NCI-H1694 treated with DMSO at 0.1 percent for 48 hours (cell line): Measurements from ENCODE around the gene PRDM11.

Experiments used
- DNase-seq: peaks from one replicate; lab custom pipeline; 2025; lab: John Stamatoyannopoulos, UW

Gene PRDM11

DNA sequence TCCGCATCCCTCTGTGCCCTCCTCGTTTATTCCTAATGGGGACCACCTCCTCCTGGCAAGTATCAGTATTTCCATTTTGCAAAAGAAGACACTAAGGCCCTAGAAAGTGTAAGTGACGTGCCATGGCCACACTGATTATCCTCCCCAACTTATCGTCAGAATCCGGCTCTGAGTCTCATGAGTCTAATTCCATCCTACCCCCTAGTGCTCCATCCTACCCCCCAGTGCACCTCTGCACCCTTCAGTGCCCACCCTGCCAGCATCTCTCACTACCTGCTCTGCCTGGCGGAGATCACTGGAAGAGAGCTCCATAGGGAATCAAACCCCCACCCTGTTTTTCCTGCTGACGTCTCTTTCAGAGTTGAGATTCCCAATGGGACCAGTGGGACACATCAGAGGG, 31.8 kb downstream of the PRDM11 start:
- no peak for DNase-seq

DNA sequence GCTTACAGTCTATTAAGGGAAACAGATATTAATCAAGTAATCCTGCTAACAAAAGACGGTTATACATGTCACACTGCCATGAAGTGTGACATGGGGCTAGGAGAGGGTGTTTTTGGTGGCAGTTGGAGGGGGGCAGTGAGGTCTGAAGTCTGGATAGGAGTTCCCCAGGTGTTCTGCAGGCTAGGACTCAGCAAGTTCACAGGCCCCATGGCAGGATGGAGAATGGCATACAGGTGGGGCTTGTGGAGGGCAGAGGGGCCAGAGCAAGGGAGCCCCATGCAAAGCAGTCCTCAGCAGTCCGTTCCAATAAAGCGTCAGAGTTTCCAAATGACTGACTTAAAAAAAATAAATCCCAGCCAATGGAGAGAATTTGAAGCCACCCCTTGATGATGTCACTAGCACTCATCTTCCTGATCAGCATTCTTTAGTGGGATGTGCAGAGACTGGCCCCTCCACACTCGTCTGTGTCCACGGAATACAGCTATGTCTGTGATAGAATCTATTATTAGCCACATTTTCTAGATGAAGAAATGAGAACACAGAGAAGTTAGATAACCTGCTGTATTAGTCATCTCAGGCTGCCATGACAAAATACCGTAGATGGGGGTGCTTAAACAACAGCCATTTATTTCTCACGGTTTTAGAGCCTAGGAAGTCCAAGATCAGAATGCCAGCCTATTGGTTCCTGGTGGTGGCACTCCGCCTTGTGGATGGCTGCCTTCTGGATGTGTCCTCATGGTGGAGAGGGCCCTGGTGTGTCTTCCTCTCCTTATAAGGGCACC, 32.6 kb downstream of the PRDM11 start:
- no peak for DNase-seq

DNA sequence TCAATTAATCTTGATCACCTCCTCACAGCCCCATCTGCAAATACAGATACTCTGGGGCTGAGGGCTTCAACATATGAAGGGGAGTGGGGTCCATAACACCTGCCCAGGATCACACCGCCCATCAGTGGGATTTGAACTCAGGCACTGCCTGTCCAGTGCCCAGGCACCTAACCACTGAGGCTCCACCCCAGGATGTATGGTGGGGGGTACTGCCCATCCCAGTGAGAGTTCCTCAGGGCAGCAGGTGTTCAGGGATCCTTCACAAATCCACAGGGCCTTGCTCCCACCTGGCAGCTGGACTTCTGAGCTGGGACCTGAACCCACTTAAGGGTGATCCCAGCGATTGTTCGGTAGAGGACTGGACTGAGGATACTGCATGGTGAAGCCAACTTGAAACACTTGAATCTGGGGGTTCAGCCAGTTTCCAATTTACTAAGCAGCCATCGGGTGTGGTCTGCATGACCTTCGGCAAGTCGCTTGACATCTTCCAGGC, 33.3 kb downstream of the PRDM11 start:
- DNase-seq = no peak

DNA sequence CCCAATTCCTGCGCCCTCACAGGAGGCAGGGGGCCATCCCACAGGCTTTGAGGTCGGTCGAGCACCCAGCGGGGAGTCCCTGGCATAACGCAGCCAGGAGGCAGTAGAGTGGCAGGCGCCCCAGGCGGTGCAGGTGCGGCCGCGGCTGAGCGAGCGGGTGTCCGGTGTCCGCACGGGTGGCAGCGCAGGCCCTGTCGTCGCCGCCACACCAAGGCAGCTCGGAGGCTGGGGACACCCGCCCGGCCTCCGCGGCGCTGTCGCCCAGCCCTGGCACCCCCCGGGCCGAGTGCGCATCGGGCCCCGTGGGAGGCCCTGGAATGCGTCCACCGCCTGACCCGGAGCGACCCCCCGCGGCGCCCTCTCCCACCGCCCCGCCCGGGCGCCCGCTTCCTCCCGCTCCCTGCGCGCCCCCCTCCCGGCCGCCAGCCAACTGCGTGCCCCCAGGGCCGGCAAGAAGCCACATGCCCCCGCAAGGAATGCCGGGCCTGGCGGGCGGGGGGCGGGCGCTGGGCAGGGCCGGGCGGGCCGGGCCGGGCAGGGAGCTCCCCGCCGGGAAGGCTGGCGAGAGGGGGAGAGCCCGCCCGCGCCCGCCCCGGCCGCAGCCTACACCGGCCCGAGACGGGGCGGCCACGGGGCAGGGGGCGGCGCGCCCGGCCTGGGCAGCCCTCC, 33.9 kb downstream of the PRDM11 start:
- DNase-seq = no peak

DNA sequence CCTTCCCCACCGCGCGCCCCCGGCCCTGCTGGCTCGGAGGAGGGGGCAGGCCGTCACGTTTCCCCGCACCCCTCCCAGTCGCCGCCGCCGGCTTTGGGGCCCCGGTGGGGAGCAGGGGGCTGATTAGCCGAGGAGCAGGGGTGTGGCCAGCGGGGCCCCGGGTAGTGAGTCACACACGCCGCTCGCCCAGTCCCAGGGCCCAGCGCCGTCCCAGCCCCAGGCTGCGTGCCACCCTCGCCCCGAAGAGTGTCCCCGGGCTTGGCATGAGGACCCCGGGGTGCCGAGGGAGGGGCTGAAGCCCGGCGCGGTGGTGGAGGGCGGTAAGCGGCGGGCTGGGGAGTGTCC, 34.4 kb downstream of the PRDM11 start:
- DNase-seq = no peak

DNA sequence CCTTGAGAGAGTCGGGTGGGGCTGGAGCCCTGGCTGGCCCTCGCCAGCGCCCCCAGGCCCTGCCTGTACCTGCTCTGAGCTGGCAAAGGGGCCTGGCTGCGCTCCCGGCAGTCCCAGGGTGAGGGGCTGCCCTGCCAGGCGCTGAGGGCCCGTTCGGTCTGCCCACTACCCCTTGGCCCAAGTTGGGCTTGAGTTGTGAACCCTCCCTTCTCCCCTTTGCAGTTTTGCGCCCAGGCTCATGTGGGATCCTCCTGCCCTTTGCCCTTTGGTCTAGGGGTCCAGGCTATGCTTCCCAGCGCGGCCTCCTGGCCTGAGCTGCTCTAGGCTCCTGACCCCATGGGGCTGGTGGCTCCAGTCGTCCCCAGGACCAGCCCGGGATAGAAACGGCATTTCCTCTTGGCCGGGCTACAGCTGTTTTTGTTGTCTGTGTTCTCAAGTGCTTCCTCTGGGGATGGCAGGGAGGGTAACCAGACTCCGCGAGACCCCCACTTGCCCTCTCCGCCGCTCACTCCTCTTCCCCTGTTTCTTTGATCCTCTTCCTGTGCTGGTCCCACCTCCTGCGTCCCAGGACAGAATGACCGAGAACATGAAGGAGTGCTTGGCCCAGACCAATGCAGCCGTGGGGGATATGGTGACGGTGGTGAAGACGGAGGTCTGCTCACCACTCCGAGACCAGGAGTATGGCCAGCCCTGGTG, 34.9 kb downstream of the PRDM11 start:
- DNase-seq = no peak

DNA sequence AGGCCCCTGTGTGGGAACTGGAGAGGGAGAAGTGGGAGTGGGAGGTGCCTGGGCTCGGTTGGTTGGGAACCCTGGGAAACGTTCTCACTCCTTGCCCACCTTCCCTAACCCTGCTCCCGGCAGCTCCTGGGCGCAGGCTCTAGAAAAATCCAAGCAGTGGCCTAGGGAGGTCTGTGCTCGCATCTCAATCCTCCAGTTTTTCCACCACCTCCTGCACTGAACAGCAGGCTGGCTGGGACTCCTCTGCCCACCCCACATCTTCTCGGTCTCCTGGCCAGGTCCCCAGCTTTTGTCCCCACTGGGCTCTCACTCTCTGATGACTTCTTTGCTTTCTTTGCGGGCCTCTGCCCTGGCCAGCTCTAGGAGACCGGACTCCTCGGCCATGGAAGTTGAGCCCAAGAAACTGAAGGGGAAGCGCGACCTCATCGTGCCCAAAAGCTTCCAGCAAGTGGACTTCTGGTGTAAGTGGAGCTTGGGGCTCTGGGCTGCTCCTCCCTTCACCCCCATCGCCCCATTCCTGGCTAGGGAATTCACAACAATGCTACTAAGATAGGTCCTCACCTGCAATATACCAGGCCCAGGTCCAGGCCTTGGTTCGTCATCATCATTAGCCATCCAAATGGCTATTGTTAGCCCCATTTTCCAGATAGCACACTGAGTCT, 35.6 kb downstream of the PRDM11 start:
- no peak for DNase-seq

DNA sequence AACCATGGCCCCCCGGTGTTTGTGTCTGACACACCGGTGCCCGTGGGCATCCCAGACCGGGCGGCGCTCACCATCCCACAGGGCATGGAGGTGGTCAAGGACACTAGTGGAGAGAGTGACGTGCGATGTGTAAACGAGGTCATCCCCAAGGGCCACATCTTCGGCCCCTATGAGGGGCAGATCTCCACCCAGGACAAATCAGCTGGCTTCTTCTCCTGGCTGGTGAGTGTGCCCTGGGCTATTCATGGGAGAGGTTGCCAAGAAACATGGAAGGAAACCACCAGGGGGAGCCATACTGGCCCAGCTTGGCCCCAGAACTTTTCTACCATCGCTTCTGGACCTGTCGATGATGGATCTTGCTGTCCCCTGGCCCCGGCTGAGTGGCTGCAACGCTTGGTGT, 36.5 kb downstream of the PRDM11 start:
- no peak for DNase-seq

DNA sequence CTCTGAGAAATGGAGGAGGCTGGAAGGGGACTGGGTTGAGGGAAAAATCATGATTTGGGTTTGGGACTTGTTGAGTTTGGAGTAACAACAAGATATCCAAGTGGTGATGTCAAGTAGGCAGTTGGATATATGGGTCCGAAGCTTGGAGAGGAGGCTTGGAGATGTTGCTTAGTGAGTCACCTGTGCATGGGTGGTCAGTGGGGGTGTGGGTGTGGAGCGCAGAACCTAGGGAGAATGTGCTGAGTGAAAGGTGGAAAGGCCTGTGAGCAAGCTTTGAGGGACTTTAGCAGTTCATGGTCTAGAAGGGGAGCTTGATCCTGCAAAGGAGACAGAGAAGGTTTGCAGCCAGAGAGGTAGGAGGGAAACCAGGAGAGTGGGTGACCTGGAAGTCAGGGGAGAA, 38.2 kb downstream of the PRDM11 start:
- DNase-seq = no peak

DNA sequence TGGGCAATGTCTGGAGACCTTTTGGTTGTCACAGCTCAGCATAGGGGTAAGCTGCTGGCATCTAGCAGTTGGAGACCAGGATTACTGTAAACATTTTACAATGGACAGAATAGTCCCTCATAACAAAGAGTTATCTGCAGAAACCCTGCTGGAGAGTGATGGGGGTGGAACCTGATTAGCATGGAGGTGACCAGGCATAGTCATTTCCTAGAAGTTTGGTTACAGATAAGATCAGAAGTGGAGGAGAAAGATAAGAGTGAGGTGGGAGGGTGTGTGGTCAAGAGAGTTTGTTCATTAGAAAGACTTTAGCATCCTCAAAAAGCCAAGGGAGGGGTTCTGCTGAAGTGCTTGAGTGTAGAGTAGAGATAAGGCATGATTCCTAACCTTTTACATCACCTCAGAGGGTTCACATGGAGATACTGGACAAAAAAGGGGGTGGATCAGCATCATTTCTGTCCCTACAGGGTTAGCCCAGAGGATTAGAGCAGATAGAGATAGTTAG, 38.8 kb downstream of the PRDM11 start:
- DNase-seq = no peak

DNA sequence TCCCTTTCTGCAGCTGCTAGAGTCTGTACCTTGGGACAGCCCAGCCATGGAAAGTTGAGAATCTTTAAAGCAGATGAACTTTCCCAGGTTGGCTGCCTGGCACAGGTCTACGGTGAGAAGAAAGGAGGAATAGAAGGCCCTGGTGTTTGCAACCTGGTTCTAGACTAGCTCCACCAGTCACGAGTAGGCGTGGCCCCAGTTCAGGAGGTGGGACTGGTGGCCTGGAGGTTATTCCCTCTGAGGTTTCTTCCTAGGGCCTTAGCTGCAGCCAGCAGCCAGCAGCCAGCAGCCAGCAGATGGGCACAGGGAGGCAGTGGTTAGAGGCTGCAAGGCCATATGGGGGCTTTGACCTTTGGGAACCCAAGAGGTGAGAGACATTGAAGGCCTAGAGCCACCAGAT, 40.9 kb downstream of the PRDM11 start:
- DNase-seq = no peak

DNA sequence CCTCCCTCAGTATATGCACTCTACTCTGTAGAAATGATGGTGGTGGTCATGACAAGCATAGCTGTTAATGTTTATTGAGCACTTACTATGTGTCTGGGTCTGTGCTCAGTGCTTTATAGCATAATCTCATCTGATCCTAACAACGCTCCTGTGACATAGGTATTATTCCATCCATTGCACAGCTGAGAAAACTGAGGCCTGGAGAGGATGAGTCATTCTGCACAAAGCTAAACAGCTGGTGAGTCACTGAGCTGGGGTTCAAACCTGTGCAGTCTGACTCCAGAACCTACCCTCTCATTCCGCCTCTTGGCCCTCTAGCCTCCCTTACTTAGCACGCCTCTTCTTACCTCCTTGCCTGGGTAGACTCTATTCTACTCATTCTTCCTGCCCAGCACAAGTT, 41.7 kb downstream of the PRDM11 start:
- DNase-seq = no peak

DNA sequence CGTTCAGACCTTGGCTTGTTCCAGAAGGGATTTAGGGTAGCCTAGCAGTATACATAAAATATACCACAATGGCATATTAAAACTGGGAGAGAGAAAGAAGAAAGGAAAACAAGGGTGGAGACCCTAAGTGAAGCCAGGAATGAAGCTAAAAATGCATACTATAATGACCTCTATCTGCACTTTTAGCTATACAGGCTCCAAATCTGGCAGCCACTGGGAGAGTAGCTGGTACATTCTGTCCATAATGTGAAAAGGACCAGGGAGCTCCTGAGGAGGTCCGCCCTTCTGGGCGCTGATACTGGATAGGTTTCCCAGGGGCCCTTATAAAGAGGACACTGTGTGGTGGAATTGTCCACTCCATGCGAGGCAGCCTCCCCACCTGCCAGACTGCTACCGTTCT, 42.8 kb downstream of the PRDM11 start:
- no peak for DNase-seq

DNA sequence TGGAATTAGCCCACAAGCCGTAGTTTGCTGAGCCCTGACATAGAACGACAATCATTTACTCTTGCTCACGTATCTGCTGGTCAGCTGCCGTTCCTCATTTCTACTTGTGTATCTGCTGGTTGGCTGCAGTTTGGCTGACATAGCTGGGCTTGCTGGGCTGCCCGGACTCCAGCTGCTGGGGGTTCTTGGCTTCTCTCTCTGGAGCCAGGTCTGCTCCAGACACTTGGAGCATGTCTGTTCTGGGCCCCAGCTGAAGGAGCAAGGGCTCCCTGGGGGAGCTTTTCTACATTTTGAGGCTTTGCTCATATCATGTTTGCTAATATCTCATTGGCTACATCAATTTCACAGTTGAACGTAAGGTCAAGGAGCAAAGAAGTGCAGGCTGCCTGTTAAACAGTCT, 47.3 kb downstream of the PRDM11 start:
- no peak for DNase-seq

DNA sequence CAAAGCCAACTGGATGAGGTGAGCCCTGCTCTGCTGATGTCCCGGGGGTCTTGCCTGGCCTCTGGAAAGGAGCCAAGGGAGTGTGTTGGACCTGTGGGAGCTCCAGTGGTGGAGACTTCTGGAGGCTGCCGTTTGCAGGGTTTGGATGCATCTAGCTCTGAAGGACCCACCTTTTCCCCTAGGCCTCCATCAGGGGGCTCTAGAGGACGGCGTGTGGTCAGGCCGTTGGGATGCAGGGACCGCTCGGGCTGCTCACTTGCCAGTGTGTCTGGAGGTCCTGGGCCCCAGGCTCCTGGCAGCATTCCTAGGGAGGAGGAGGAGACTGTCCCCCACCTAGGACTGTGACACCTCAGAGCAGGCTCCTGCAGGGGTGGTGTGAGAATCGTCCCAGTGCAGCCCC, 58.3 kb downstream of the PRDM11 start:
- DNase-seq = no peak

DNA sequence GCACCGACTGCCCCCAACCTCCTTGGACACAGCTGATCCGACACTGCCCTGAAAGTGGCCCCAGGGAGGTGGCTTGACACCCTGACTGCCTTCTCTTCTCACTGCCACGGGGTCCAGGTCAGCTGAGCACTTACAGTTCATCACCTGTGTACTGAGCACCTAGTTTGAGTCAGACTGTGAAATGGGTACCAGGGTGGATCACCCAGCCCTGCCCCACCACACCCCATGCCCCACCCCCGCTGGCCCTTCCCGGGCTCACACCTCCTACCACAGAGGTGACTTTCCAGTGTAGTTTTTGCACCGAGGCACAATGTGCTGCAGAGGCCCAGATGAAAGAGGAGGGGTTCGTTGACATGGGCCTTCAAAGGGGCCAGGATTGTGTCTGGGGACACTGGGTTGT, 59.5 kb downstream of the PRDM11 start:
- no peak for DNase-seq

DNA sequence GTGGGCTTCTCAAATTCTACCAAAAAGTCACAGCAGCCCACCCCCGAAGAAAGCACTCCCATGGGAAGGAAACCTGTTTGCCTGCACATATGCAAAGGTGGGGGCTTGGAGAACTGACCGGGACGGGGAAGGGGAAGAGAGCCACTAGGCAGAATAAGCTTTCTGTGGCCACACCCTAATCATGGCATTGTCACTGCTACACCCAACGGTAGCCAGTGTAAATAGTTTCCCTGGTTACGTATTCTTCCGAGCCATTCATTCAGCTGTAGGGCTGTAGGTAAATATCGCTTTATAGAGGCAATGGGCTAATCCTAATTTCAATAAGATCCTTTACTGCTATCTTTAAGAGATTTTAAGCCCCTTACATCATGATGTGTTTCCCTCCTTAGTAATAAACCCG, 61.7 kb downstream of the PRDM11 start:
- no peak for DNase-seq

DNA sequence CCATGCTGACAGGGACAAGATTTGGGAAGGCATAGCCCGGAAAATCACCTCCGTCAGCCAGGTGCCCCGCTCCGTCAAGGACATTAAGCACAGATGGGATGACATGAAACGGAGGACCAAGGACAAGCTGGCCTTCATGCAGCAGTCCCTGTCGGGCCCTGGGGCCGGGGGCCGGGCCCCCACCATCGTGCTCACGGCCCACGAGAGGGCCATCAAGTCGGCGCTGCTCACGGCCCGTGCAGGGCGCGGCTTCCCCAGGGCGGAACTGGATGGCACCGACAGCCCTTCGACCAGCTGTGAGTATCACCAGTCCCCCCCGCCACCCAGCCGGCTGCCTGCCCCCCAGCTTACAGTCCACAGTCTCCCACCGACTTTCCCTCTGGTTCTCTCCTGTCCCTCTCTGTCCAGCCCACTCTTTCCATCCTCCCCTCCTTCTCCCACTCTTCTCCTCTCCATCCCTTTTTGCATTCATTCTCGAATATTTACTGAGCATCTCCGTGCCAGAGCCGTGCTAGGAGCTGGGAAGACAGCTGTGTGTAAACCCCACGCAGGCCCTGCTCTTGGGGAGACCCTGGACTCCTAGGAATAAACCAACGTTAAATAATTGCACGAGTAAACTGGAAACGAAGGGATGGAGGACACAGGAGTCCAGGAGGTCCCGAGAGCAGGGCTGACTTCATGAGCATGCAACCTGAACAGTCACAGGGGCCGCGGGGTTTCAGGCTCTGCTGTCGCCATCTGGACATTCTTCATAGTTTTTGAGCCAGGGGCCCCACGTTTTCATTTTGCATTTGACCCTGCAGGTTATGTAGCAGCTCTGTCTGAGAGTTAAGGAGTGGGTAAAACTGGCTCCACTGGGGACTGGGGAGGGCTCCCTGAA, 62.8 kb downstream of the PRDM11 start:
- no peak for DNase-seq

DNA sequence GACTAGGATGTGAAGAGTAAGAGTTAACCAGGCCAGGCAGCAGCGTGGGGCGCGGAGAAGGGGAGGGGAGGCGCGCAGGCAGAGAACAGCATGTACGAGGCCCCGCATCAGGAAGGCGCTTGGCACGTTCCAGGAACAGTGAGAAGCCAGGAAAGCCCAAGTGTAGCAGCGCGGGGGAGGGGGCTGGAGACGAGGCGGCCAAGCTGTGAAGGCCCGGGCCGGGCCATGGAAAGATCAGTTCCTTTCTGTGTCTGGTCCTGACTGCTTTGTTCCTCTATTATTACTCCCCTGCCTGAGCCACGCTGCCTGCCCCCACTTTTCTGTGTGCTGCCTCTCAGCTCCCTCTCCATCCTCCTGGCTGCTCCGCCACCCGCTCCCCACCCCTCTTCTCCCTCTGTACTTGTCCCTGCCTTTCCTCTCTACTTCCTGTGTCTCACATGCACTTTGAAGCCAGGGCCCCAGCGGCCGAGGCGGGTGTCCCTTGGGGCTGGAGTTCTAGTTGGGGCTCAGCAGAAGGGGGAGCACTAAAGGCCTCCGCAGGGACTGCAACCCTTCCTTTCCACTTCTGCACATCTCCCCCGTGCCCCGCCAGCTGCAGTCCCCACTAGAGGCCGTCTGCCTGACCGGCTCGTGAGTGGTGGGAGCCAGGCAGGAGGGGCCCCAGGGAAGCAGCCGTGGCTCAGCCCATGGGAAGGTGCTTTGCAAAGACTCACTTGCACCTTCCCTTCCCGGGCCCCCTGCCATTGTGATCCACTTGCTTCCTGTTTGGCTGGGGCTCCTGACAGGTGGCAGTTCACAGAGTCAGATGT, 63.7 kb downstream of the PRDM11 start:
- DNase-seq = no peak

DNA sequence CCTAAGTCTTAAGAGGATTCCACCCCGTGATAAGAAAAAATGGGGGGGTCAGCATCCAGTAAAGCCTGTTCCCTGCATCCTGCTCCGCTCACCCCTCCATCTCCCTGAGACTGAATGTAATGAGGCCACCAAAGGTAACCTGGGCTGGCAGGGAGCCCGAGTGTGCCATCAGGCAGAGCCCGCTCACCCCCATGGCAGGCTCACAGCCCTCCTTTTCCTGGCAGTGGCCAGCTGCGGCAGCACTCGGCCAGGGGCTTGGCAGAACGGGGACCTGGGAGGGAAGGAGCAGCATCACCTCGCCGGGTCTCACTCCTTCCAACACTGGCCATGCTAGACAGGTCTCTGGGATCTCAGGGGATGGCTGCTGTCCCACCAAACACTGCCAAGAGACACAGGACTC, 64.4 kb downstream of the PRDM11 start:
- no peak for DNase-seq

DNA sequence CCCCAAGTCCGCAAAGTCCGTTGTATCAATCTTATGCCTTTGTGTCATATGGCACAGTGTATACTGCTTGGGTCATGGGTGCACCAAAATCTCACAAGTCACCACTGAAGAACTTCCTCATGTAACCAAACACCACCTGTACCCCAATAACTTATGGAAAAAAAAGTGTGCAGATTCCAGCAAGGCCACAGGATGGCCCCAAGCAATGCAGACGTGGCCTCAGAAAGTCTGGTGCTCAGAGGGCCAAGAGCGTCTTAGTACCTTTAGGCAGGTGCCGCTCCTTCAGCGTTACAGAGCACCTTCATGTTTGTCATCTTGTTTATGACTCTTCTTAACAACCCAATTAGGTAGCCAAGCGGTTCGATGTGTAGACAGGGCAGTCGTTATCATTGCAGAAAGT, 65.3 kb downstream of the PRDM11 start:
- DNase-seq = no peak
